HG02798 (cell line): Measurements from ENCODE around the gene HOATZ.

Experiments used
- ATAC-seq: cut with Tn5 transposase; IDR thresholded peaks from one replicate; pipeline ENCODE4 v1.9.1; 2021; ENCODE audit warnings: mild to moderate bottlenecking; ENCODE audit not compliant: unreplicated experiment, poor library complexity

HOATZ gene

DNA sequence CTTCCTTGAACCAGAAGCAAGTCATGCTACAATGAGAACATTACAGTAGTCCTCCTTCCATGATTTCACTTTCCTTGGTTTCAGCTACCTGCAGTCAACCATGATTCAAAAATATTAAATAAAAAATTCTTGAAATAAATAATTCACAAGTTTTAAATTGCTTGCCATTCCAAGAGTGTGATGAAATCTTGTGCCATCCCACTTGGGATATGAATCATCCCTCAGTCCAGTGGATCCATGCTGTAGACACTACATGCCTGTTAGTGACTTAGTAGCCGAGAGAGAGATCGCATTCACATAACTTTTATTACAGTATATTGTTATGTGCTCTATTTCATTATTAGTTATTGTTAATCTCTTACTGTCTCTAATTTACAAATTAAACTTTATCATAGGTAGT, 6.0 kb downstream of the HOATZ start:
- ATAC-seq = no peak

DNA sequence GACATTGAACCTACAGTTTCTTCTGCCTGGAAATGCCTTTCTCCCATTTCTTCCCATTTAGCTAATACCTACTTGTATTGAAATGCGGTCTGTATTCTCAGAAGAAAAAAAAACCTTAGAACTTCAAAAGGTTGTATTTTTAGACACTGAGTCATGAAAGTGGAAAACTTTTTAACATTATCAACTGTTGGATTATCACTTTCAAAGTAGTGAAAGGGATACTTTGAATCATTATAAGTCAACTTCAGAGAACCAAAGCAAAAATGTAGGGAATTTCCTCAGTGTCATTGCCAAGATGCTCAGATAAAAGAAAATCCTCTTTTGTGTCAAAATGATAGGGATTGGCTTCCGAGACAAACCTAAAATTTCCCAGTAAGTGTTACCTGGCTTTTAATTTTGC, 6.6 kb downstream of the HOATZ start:
- ATAC-seq = no peak

DNA sequence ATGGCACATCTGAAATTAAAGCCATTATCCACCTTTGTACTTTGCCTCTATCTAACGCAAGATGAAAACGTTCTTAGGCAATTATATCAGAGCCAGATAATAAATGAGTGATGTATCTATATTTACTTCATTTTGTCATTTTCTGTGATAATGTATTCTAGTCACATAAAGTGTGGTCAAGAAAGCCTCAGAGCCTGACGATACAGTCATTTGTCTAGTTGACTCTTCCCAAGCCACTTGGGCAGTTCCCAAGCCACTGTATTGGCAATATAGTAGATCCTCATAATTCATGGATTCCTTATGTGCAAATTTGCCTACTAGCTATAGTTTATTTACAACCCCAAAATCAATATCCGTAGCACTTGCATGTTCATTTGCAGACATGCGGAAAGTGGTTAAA, 7.8 kb downstream of the HOATZ start:
- ATAC-seq = no peak

DNA sequence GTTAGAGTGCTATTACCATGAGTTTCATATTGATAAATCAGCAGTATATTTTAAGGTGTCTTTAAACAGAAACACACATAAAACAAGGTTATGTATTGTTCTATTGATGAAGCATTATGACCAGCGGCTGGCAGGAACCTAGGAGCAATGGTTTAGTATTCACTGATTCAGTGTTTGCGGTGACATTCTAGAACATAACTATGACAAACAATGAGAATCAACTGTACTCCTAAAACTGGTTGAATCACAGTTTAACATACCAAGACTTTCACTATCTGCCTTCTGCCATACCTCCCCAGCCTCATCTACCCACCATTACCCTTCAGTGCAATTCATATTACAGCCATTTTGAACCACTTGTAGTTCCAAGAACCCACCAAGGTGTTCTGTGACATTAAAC, 8.8 kb downstream of the HOATZ start:
- ATAC-seq = no peak

DNA sequence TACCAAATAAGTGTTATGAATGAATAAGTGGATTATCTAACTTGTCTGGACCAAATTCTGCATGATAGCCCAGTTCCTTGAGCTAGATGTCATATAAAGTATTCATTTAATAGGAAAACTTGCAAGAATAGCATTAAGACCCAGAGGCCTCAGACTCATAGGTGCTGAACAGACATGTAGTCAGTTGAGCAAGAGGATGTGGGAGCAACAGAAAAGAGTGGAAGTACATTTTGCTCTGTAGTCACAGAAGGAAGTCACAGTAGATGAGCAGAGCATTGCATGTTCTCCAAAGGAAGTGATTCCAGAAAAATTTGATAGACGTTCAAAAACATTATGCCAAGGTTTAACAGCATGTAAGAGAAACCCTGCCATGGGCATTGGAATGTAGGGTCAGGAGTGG, 9.5 kb downstream of the HOATZ start:
- no peak for ATAC-seq

DNA sequence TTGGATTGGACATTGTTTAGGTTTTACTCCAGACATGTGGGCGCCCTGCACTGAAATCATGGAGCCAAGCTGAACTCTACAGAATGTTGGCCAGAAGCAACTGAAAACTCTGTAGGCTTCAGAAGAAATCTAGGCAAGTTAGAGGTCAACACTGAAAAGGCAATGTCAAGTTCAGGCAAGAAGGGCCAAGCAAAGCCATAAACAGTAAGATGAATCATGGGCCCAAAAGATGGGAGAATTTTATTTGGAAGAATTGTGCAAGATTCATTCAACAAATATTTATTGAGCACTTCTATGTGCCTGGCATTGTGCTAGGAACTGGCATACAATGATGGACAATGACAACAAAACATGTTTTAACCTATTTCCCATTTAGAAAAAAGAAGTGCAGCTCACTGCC, 10.9 kb downstream of the HOATZ start:
- no peak for ATAC-seq

DNA sequence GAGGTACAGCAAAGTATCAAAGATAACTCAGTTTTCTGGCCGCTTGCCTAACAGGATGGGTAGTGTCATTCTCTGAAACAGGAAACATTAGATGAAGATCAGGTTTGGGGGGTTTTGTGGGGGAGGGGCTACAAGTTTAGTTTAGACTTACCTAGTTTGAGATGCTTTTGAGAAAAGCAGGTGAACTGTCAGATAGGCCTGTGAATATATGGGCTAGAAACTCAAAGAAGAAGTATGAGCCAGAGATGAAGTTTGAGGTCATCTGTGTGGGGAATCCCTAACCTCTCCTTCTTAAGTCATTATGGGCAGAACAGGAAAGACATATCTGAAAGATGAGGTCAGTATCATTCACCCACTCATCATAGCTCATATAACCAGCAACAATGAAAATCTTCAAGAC, 11.9 kb downstream of the HOATZ start:
- no peak for ATAC-seq

DNA sequence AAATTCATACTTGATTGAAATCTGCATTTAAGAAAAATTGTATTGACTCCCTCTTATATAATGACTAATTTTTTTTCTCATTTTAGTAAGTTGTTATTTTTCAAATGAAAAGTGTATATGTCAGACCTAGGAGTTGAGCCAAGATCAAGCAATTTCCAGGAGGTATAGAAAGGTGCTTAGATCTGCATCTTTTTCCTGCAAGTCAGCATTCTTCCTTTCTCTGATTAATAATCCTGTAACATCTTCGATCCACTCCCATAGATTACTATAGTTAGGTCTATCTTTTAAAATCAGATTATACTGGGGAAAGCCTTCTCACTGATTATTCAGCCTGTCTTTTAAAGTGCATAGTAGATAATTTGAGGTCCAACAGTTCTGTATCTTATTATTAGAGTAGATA, 12.7 kb downstream of the HOATZ start:
- no peak for ATAC-seq

DNA sequence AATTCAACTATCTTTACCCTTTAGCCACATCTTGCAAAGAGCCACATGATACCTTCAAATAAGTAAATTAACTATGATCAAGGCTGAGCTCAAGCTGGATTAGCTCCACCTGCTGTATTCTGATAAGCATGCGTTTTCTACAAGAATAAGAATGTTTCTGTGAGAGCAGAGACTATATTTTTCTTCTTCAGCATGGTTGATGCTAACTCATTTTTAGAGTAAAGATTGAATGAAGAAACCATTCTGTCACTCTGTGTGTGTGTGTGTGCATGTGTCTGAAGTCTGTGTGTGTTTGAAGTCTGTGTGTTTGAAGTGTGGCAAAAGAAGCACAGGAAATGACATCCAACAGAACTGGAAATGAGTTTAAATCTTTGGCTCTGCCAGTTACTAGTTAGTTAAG, 14.0 kb downstream of the HOATZ start:
- no peak for ATAC-seq

DNA sequence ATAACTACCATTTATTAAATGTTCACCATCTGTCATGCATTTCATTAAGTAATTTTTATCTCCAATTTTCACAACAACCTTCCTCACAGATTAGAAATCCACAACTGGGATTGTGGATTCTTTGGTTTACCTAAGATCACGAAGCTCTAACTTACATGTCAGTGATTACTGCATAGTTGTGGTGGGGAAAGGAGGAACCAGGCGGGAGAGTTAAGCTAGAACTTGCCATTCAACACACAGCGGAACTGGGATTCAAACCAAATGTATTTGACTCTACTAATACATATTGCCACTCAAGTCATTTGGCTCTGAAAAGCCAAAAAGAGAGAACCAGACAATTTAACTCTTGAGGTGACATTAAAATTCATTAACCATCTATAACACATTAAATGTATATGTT, 15.5 kb downstream of the HOATZ start:
- no peak for ATAC-seq

DNA sequence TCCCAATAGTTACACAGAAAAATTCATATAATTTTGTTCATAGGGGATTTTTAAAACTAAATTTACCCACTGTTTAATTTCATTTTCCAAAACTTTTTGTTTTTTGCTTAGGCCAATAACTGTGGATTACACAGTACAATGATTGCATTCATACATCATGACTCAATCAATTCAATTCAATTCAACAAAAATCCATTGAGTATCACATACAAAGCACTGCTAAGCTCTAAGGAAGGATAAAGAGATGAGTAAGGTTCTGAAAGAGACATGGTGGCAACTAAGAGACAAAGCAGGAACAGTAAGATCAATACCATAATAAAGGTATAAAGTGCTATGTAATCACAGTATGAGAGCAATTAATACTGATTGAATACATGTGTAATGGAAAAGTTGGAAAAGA, 16.6 kb downstream of the HOATZ start:
- ATAC-seq = no peak

DNA sequence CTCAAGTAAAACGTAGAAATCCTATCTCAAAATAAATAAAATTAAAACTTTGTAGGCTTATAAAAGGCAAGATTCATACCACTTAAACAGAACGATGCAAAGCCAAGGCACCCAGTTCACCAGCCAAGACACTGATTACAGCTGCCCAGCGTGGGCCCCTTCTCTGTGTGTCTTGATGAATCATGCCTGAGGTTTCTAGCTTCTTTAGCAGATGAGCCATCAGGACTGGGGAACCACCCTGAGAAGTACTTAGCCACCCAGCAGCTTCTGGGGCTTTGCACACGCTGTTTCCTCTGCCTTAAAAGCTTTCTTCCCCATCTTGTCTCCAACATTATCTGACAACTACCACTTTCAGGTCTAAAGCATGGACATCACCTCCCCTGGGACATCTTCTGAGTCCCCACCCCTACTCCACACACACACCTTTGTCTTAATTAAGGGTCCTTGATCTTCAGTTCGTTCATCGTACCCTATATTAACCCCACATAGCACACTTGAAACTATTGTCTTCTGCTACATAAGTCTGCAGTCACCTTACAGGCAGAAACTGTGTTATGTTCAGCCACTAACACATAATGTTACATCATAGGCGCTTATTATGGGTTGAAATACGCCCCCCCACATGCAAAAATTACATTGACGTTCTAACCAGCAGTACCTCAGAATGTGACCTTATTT, 17.2 kb downstream of the HOATZ start:
- peak; percentile 95 for ATAC-seq

DNA sequence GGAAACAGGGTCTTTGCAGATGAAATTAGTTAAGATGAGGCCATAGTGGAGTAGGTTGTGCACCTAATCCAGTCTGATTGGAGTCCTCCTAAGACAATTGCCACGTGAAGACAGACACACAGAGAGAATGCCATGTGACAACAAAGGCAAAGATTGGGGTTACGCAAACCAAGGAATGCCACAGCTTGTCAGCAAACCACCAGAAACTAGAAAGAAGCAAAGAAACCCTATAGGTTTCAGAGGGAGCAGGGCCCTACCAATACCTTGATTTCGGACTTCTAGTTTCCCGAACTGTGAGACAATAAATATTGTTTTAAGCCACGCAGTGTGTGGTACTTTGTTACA, 17.8 kb downstream of the HOATZ start:
- ATAC-seq = no peak

DNA sequence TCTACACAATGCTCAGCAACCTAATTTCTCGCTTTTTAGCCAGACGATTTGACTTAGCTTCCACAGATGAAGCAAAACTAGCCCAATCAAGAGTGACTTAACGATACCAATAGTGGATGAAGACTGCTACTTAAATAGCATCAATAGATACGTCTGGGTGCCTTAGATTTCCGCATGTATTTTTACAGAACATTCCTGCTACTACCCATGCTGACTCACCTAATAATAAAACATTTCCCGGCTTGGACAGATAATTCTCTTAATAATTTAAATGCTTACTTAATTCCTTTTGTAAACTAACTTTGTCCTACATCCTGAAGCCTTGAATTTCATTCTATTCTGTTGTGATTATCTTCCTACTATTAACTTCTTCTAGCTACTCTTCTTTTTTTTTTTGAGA, 20.7 kb downstream of the HOATZ start:
- ATAC-seq = no peak

DNA sequence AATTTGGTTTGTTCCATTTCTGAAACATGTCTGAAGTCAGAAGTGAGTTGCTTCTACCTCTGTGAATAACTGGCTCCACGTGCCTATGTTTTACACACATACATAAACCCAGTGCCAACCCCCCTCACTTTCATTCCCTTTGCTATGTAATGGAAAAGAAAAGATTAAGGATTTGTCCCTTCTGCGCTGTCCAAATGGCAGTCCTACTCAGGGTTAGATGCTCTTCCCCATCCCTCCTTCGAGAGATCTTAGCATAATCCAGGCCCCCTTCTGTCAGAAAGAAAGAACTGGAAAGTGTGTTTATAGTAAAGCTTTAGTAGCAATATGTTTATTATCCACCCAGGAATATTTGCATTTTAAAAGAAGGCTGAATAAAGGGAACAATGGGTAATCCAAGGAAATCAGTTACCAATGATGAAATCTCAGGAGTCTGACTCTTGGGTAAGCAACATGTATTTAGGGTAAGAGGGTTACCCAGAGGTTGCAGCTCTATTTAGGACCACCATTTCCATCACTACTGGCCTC, 22.8 kb downstream of the HOATZ start:
- ATAC-seq = no peak

DNA sequence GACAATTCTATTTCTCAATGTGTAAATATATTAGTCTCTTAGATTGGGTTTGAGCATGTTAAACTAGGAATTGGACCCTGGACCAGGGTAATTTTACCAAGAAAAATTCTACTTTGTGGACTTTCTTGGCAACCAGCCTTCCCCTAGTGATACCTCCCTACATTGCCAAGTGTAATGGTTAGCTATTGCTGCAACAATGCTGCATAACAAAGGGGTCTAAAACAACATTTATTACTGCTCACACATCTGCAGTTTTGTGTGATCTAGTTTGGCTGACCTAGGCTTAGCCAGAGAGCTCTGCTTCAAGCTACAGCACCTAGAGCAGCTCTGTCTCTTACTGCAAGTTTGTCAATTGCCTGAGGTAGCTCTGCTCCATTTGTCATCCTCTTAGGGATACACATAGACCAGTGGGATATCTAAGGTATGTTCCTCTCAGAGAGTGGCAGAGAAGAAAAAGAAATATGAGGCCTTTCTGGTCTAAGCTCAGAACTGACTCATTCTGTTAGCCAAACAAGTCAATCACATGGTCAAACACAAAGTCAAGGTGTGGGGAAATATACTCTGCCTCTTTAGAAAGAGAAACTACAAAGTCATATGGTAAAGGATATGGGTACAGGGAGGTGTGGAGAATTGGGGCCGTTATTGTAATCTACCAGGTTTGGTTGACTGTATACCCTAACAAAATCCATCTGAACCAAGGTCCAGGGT, 24.0 kb downstream of the HOATZ start:
- ATAC-seq = peak; percentile 48

DNA sequence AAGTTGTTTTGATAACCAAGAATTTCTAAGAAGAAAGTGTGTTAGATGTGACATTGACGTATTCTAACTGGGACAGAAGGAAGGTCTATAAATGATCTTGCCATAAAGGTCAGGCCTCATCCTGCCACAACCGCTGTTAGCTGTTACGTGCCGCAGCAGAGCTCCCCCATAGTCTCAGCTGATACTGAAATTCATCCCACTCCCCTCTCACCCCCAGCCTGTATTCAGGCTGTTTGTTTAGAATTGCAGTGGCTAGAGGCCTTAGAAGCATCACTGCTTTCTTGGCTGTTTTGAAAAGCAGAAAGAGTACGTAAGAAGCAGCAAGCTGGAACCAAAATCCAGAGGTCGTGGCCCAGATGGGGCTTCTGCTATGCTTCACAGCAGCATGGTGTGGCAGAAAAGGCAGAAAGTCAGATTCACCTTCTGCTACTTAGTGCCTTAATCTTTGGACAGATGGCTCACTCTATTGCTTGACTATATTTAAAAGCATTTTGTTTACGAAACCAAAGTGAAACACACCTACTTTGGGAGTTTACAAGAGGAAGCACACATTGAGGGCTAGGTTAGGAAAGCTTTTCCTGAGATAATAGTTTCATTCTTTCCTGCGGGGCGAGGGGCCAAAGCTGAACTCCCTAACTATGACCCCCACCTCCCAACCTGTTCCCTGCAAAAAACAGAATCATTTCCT, 25.0 kb downstream of the HOATZ start:
- no peak for ATAC-seq

DNA sequence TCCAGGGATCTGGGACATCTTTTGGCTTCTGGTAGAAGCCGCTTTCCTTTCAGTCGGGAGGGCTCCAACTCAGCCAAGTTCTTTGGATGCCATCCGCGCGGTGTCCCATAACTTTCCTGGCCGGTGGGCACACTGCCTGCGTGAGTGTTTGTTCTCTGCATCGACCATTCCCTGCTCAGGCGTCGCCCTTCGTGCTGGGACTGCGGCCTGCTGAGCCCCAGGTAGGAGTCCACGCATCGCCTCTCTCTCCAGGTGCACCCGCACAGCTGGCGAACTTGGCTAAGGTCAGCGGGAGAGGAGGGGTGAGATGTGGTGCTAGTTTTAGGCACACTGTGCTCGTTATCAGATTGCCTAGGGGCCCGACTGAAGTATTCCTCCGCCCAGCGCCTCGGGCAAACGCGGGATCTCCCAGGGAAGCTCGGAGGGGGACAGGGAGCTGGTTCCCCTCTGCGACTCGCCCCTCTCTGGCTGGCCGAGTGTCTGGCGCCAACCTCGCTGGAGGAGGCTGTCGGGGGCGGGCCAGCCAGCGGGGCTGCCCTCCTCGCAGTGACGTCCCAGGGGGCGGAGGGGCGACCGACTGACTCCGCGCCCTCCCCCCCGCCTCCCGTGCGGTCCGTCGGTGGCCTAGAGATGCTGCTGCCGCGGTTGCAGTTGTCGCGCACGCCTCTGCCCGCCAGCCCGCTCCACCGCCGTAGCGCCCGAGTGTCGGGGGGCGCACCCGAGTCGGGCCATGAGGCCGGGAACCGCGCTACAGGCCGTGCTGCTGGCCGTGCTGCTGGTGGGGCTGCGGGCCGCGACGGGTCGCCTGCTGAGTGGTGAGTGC, 25.7 kb downstream of the HOATZ start, which contains the start of gene LAYN:
Gene LAYN, plus strand, starts transcription at position 607 of the 823 bp plus-strand sequence. Its CDS starts 124 bp downstream, at position 731.
- no peak for ATAC-seq

DNA sequence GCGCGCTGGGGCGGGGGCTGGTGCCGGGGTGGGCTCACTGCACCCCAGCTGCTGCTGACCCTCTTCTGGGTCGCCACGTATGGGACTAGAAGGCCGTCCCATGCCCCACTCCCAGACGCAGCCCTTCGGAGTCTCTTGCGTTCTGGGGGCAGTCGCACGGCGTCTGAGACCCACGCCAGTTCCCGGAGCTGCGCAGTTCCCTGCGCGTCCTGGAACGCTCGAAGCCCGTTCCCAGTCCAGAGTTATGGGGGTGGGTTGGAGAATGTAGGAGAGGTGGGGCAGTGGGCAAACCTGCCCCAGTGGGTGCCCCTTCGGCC, 26.3 kb downstream of the HOATZ start:
- no peak for ATAC-seq

DNA sequence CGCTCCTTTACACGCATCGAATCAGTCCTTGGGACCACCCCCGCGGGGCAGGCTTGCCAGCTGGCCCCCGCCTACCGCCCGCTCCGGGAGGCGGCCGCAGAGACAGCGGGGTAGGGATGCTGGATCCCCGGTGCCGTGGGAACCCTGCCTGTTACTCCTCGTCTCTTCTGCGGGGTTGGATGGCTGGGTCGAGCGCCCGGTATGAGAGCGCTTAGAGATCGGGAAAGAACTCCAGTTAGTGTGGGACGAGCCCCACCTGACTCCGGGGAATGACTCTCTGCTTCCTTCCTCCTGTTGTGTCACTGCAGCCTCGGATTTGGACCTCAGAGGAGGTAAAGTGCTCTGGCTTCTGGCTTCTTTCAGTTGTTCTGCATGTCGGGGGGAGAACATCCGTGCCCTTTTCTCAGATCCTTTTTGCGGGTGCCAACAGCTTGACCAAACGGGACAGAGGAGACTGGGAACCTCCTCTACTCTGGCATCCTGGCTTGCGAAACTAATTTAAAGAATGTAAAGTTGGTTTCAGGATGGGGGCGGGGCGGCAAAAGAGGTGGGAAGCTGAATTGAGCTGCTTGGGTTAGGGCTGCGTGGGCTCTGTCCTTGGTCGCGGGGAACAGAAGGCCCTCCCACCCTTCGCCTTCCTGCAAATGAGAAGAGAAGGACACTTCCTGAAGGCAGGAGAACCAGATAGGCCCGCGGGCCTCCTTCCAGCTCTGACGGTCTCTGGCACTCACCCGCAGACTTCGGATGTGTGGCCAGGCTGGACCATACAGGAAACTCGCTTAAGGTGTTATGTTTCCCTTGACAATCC, 26.9 kb downstream of the HOATZ start:
- no peak for ATAC-seq
